Hepatocyte (in vitro differentiated cells): ENCODE results near the gene GOLGA7B. TPM values are rescaled to one million over a fixed set of nuclear protein-coding genes. Genes with fewer than 3 reads are reported as not detected.

ENCODE experiments used
- DNase-seq: peaks from one replicate; pipeline ENCODE4 v3.0.0-alpha.2; 2016; ENCODE audit warnings: low spot score
- H2AFZ ChIP-seq: fragments of 200-600 bp; sonication (generic); 2 replicates; pipeline ENCODE4 v1.6.0; 2016; ENCODE audit warnings: antibody characterized with exemption, mild to moderate bottlenecking
- H3K27ac ChIP-seq: fragments of 200-600 bp; sonication (generic); 2 replicates; pipeline ENCODE4 v1.5.1; 2016; ENCODE audit warnings: mild to moderate bottlenecking
- H3K27me3 ChIP-seq: fragments of 200-600 bp; sonication (generic); 2 replicates; pipeline ENCODE4 v1.6.1; 2016
- H3K36me3 ChIP-seq: fragments of 200-600 bp; sonication (generic); replicated peaks from 2 replicates; pipeline ENCODE4 v1.5.1; 2016; ENCODE audit warnings: low read depth; ENCODE audit not compliant: insufficient read depth
- H3K4me1 ChIP-seq: fragments of 200-600 bp; sonication (generic); 2 replicates; pipeline ENCODE4 v1.5.1; 2016; ENCODE audit warnings: mild to moderate bottlenecking, moderate library complexity; ENCODE audit not compliant: insufficient read depth
- H3K4me2 ChIP-seq: fragments of 200-600 bp; sonication (generic); 2 replicates; pipeline ENCODE4 v1.6.0; 2016
- H3K4me3 ChIP-seq: fragments of 200-600 bp; sonication (generic); 2 replicates; pipeline ENCODE4 v1.5.1; 2016; ENCODE audit warnings: mild to moderate bottlenecking
- H3K79me2 ChIP-seq: fragments of 200-600 bp; sonication (generic); 2 replicates; pipeline ENCODE4 v1.6.0; 2017; ENCODE audit warnings: mild to moderate bottlenecking
- H3K9me2 ChIP-seq: fragments of 200-600 bp; sonication (generic); replicated peaks from 2 replicates; pipeline ENCODE4 v1.6.0; 2017; ENCODE audit warnings: mild to moderate bottlenecking; ENCODE audit not compliant: insufficient read depth
- H3K9me3 ChIP-seq: fragments of 200-600 bp; sonication (generic); 2 replicates; pipeline ENCODE4 v1.5.1; 2016; ENCODE audit warnings: low read depth, mild to moderate bottlenecking
- H4K20me1 ChIP-seq: fragments of 200-600 bp; sonication (generic); 2 replicates; pipeline ENCODE4 v1.6.0; 2016; ENCODE audit warnings: mild to moderate bottlenecking; ENCODE audit not compliant: insufficient read depth, poor library complexity, severe bottlenecking
- EZH2 ChIP-seq: fragments of 200-600 bp; sonication (generic); IDR thresholded peaks from 2 replicates; pipeline ENCODE4 v1.6.1; 2016; ENCODE audit warnings: antibody characterized with exemption, mild to moderate bottlenecking, borderline replicate concordance
- EZH2phosphoT487 ChIP-seq: fragments of 200-600 bp; sonication (generic); IDR thresholded peaks from one replicate; pipeline ENCODE4 v1.6.1; 2018; ENCODE audit warnings: antibody characterized with exemption, mild to moderate bottlenecking, low read depth, moderate library complexity; ENCODE audit not compliant: unreplicated experiment, severe bottlenecking
- WGBS: methylation state at CpG from one replicate; pipeline ENCODE4 v1.1.6; 2016; ENCODE audit warnings: low lambda C conversion rate; ENCODE audit errors: missing lambda C conversion rate; 5-methylcytosine and 5-hydroxymethylcytosine counted together
- polyA plus RNA-seq: library from polyadenylated mRNA; unstranded; fragments of >200 nt; fragmentation: Nextera tagmentation; extraction: Ambion mirVana; gene quantifications from 2 replicates; pipeline ENCODE4 v1.2.1, GENCODE V29; 2016
- total RNA-seq: library from RNA; depleted of rRNA; stranded (reverse); fragments of >200 nt; gene quantifications from 2 replicates; pipeline ENCODE4 v1.2.3, GENCODE V29; 2014
- TF ChIP-seq, protein P1 (sequence below): fragments of 200-600 bp; sonication (generic); IDR thresholded peaks from 2 replicates; pipeline ENCODE4 v1.5.1; 2016; ENCODE audit warnings: antibody characterized with exemption, mild to moderate bottlenecking; ENCODE audit not compliant: poor library complexity

The GOLGA7B gene
- total RNA-seq (0.12 and 1.5 TPM in 2 replicates), polyA plus RNA-seq (0.11 and 0.15 TPM in 2 replicates)

DNA sequence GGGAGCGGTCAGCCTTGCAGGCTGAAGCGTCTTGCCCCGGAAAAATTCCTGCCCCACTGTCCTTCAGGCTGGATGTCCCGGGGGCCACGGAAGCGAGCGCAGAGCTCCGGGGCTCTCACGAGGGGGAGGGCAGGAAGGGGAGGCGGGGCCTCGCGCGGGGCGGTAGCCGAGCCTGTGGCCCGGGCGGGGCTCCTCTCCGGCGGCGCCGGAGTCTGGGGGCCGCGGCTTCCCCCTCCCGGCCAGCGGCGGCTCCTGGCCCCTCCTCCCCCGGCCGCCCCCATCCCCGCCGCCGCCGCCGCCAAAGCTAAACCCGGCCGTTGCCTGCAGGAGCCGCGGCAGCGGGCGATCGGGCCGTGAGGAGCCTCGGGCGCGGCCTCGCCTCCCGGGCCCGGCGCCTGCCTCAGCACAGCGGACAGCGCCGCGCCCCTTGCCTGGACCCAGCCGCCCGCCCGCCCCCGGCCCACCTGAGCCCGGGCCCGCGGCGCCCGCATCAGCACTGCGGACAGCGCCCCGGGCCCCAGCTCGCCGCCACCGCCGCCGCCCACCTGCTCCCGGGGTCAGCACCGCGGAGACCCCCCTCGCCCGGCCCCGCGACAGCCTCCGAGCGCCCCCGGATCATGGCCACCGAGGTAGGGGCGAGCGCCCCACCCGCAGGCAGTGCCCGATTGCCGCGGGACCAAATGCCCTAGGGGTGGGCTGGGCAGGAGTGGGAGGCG lies at the start of gene GOLGA7B:
Gene GOLGA7B (plus strand): TSS at position 157 of the 716 bp plus-strand sequence. CDS start 461 bp downstream, at position 618.
- Histone ChIP-seq H3K79me2 (no peaks in the 10 kb centered on the region), H3K9me2 (no peaks in the 10 kb centered on the region), H3K4me1 (peaks cover 3% of the 10 kb centered on the region), H3K27me3 (peaks cover 42% of the 10 kb centered on the region), H4K20me1 (no peaks in the 10 kb centered on the region), H2AFZ (no peak within 1 kb of the TSS), H3K27ac (no peak within 1 kb of the TSS), H3K4me3 (peak within 1 kb of the TSS; percentile 29), H3K9me3 (no peaks in the 10 kb centered on the region), H3K36me3 (no peaks in the 10 kb centered on the region), H3K4me2 (peak within 1 kb of the TSS; percentile 89)
- DNase-seq = peak; percentile 89
- 0% methylated on average over 9 of the region's 87 CpGs for WGBS
- TF ChIP-seq EZH2 (no peak), EZH2phosphoT487 (no peak)
- TF ChIP-seq, protein P1, sequence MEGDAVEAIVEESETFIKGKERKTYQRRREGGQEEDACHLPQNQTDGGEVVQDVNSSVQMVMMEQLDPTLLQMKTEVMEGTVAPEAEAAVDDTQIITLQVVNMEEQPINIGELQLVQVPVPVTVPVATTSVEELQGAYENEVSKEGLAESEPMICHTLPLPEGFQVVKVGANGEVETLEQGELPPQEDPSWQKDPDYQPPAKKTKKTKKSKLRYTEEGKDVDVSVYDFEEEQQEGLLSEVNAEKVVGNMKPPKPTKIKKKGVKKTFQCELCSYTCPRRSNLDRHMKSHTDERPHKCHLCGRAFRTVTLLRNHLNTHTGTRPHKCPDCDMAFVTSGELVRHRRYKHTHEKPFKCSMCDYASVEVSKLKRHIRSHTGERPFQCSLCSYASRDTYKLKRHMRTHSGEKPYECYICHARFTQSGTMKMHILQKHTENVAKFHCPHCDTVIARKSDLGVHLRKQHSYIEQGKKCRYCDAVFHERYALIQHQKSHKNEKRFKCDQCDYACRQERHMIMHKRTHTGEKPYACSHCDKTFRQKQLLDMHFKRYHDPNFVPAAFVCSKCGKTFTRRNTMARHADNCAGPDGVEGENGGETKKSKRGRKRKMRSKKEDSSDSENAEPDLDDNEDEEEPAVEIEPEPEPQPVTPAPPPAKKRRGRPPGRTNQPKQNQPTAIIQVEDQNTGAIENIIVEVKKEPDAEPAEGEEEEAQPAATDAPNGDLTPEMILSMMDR = no peak

DNA sequence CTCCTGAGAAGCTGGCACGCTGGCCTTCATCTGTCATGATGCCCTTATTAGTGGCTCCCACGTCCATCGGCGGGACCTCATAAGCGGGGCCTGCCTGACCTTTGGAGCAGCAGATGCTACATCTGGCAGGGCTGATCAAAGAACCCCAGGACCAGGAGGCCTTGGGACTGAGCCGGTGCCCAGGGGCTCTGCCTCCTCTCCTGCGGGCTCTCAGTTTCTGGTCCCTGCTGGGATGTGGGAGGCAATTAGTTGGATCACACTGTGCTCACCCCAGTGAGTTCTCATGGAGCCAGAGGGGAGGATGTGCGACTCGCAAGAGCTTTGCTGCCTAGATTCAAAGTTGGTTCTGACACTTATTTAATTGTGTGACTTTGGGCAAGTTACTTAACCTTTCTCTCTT lies 49.2 kb upstream of the GOLGA7B start:
- TF ChIP-seq EZH2phosphoT487 = no peak
- TF ChIP-seq, protein P1 = no peak
- no peak for TF ChIP-seq EZH2
- Histone ChIP-seq H3K4me3 (no peak overlapping the region), H2AFZ (no peak overlapping the region), H3K79me2 (no peaks in the 10 kb centered on the region), H3K4me1 (no peaks in the 10 kb centered on the region), H3K9me3 (no peaks in the 10 kb centered on the region), H3K36me3 (no peaks in the 10 kb centered on the region), H3K4me2 (no peak overlapping the region), H3K27me3 (no peaks in the 10 kb centered on the region), H3K27ac (no peak overlapping the region), H3K9me2 (no peaks in the 10 kb centered on the region), H4K20me1 (no peaks in the 10 kb centered on the region)
- 91% methylated on average over 9 of the region's 9 CpGs for WGBS
- DNase-seq = no peak

DNA sequence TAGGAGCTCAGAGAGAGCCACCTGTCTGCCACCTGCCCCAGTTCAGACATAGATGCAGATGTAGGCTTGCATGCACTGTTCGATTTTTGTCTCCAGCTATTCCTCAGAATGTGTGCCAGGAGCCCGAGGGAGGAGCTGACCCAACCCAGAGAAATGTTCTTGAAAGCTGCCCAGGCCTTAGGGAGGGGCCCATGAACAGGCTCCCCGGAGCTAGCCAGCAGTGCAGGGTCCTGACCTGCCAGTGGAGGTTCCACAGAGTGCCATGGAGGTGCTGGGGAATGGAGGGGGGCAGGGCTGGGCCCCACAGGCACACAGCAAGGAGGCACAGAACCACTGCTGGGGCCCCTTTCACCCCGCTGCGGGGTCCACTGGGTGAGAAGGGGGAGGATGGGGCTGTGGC lies 48.2 kb upstream of the GOLGA7B start:
- Histone ChIP-seq H3K36me3 (no peaks in the 10 kb centered on the region), H3K9me2 (no peaks in the 10 kb centered on the region), H3K79me2 (no peaks in the 10 kb centered on the region), H3K27me3 (no peaks in the 10 kb centered on the region), H3K4me1 (no peaks in the 10 kb centered on the region), H3K27ac (no peak overlapping the region), H3K4me3 (no peak overlapping the region), H2AFZ (no peak overlapping the region), H4K20me1 (no peaks in the 10 kb centered on the region), H3K4me2 (no peak overlapping the region), H3K9me3 (no peaks in the 10 kb centered on the region)
- DNase-seq = no peak
- WGBS = 80% methylated on average over 5 of the region's 5 CpGs
- TF ChIP-seq EZH2 = no peak
- no peak for TF ChIP-seq EZH2phosphoT487
- TF ChIP-seq, protein P1 = no peak
